GM21825 (cell line): ENCODE measurements around the gene INSRR.

ENCODE experiments used
- ATAC-seq: cut with Tn5 transposase; IDR thresholded peaks from one replicate; pipeline ENCODE4 v1.9.1; 2021; ENCODE audit warnings: mild to moderate bottlenecking, moderate library complexity; ENCODE audit not compliant: unreplicated experiment

INSRR gene

GRCh38 chr1:156858959-156859522 is at the start of gene INSRR:
TSS of gene INSRR (minus strand) at chr1:156859117. CDS start at chr1:156858621, 496 bp downstream.
- ATAC-seq, result no peak

GRCh38 chr1:156908541-156908940 is 49.6 kb upstream of the INSRR start:
- no peak for ATAC-seq

GRCh38 chr1:156906206-156906906 is 47.4 kb upstream of the INSRR start:
- no peak for ATAC-seq

- ATAC-seq, result no peak
These were observed 46.7 kb upstream of the INSRR start for GRCh38 chr1:156905651-156906050.

- no peak for ATAC-seq
These were observed 46.3 kb upstream of the INSRR start for GRCh38 chr1:156905176-156905575.

GRCh38 chr1:156904187-156904959 is 45.5 kb upstream of the INSRR start:
- ATAC-seq, result no peak

- ATAC-seq, result no peak
These were observed 44.6 kb upstream of the INSRR start for GRCh38 chr1:156903328-156904091.

GRCh38 chr1:156901966-156902915 is 43.3 kb upstream of the INSRR start:
- ATAC-seq, result no peak

GRCh38 chr1:156901590-156901900 is 42.6 kb upstream of the INSRR start:
- ATAC-seq, result no peak

GRCh38 chr1:156900896-156901589 is 42.1 kb upstream of the INSRR start:
- ATAC-seq, result no peak

- no peak for ATAC-seq
These were observed 41.2 kb upstream of the INSRR start for GRCh38 chr1:156899956-156900718.

GRCh38 chr1:156898971-156899664 is 40.2 kb upstream of the INSRR start:
- ATAC-seq, result no peak

GRCh38 chr1:156898161-156898566 is 39.2 kb upstream of the INSRR start:
- ATAC-seq, result no peak

- no peak for ATAC-seq
These were observed 38.3 kb upstream of the INSRR start for GRCh38 chr1:156897078-156897825.

GRCh38 chr1:156896490-156897033 is 37.6 kb upstream of the INSRR start:
- ATAC-seq, result no peak

- no peak for ATAC-seq
These were observed 37.0 kb upstream of the INSRR start for GRCh38 chr1:156895927-156896326.

- ATAC-seq, result no peak
These were observed 36.5 kb upstream of the INSRR start for GRCh38 chr1:156895455-156895812.
